ENCODE data around the gene PRRX2.
"Not testable (repeated sequence)": the region's sequence is repeated elsewhere in the genome, so short reads cannot be mapped to it uniquely, and the experiment has no call there.

The PRRX2 gene

GRCh38 chr9:129655154-129655553 lies 10.3 kb upstream of the PRRX2 start:
- DNase-seq, result no peak

GRCh38 chr9:129655696-129656095 lies 9.8 kb upstream of the PRRX2 start:
- DNase-seq, result no peak

- DNase-seq, result no peak
These were observed 8.6 kb upstream of the PRRX2 start for GRCh38 chr9:129656795-129657390.

GRCh38 chr9:129661029-129661428 lies 4.4 kb upstream of the PRRX2 start:
- no peak for DNase-seq

GRCh38 chr9:129662239-129662638 lies 3.2 kb upstream of the PRRX2 start:
- not testable (repeated sequence) for DNase-seq

GRCh38 chr9:129664746-129665388 lies 580 bp upstream of the PRRX2 start:
- peak; percentile 18 for DNase-seq

- no peak for DNase-seq
These were observed 520 bp downstream of the PRRX2 start for GRCh38 chr9:129665814-129666520.

GRCh38 chr9:129666575-129666974 lies 1.1 kb downstream of the PRRX2 start:
- no peak for DNase-seq

- no peak for DNase-seq
These were observed 1.9 kb downstream of the PRRX2 start for GRCh38 chr9:129667378-129667777.

GRCh38 chr9:129667850-129668249 lies 2.4 kb downstream of the PRRX2 start:
- no peak for DNase-seq

- DNase-seq, result no peak
These were observed 3.8 kb downstream of the PRRX2 start for GRCh38 chr9:129669141-129669718.

GRCh38 chr9:129669946-129670345 lies 4.5 kb downstream of the PRRX2 start:
- no peak for DNase-seq

- DNase-seq, result no peak
These were observed 5.6 kb downstream of the PRRX2 start for GRCh38 chr9:129671065-129671464.

- DNase-seq, result no peak
These were observed 6.1 kb downstream of the PRRX2 start for GRCh38 chr9:129671519-129671918.

- no peak for DNase-seq
These were observed 7.3 kb downstream of the PRRX2 start for GRCh38 chr9:129672702-129673101.

- no peak for DNase-seq
These were observed 8.2 kb downstream of the PRRX2 start for GRCh38 chr9:129673602-129674001.

- DNase-seq, result no peak
These were observed 8.8 kb downstream of the PRRX2 start for GRCh38 chr9:129674229-129674628.

- no peak for DNase-seq
These were observed 10.2 kb downstream of the PRRX2 start for GRCh38 chr9:129675620-129676019.

GRCh38 chr9:129676287-129676686 lies 10.8 kb downstream of the PRRX2 start:
- DNase-seq, result no peak

- DNase-seq, result no peak
These were observed 11.5 kb downstream of the PRRX2 start for GRCh38 chr9:129676975-129677374.

- DNase-seq, result no peak
These were observed 12.0 kb downstream of the PRRX2 start for GRCh38 chr9:129677456-129677855.

GRCh38 chr9:129678844-129679243 lies 13.4 kb downstream of the PRRX2 start:
- no peak for DNase-seq

- DNase-seq, result no peak
These were observed 14.1 kb downstream of the PRRX2 start for GRCh38 chr9:129679537-129679936.

- no peak for DNase-seq
These were observed 16.5 kb downstream of the PRRX2 start for GRCh38 chr9:129681924-129682323.

Data from stimulated activated CD4-positive, alpha-beta T cell treated with anti-CD3 and anti-CD28 coated beads, Interleukin-4, amount 100 ng/mL, for 1 hour (primary cell).